K562 (cell line): ENCODE measurements around the gene MBD4. TPM values are rescaled to one million over a fixed set of nuclear protein-coding genes. Genes with fewer than 3 reads are reported as not detected.

ENCODE experiments used
- ATAC-seq: fragments of 200-7000 bp; cut with Tn5 transposase; 3 replicates; pipeline ENCODE4 v1.9.1; 2020; ENCODE audit warnings: moderate library complexity
- BruUV-seq: library from RNA; stranded (reverse); fragments of 400-500 nt; replicated peaks from 2 replicates; lab custom pipeline; 2021; lab: Mats Ljungman, UMichigan
- CTCF ChIA-PET: fragments of 300-600 bp; formaldehyde crosslinking; extraction: SDS; loops from one replicate; lab custom pipeline; 2021; ENCODE audit warnings: low intra/inter-chr PET ratio; lab: Yijun Ruan, JAX
- POLR2A ChIA-PET: fragments of 300-600, 350-650 bp; sonication (Branson Sonifier 250); formaldehyde crosslinking; extraction: SDS; loops from one replicate; lab custom pipeline; 2021; ENCODE audit warnings: antibody characterized with exemption, inconsistent platforms; lab: Yijun Ruan, JAX
- DNase-seq, 4 experiments: peaks; one replicate each; pipeline versions ENCODE4 v3.0.0 to v3.0.0-alpha.2; 2011 to 2018; ENCODE audit warnings: low spot score in 3 of 4, mixed read lengths in 3 of 4; ENCODE audit errors: extremely low read depth in 1 of 4
- FAIRE-seq: peaks from 2 replicates; lab custom pipeline; 2011; peaks lifted over from hg19 to GRCh38; lab: Jason Lieb, UNC
- H2AFZ ChIP-seq: 2 replicates; pipeline ENCODE4 v1.6.0; 2011; ENCODE audit warnings: low read depth, low read length, control low read depth, inconsistent platforms
- H3K27ac ChIP-seq: fragments of 200-600 bp; 3 replicates; pipeline ENCODE4 v1.8.0; 2011; ENCODE audit warnings: low read depth, mild to moderate bottlenecking, control low read depth, inconsistent platforms, low read length, moderate library complexity, mixed read lengths; ENCODE audit errors: extremely low read depth
- H3K27me3 ChIP-seq, 2 experiments: fragments of 300-600 bp in 1 of 2; 2 replicates in 1 of 2; 3 replicates in 1 of 2; pipeline versions ENCODE4 v1.6.0 to v1.8.0; 2011; ENCODE audit warnings: inconsistent platforms in 2 of 2, low read length in 2 of 2, mild to moderate bottlenecking in 1 of 2, mixed read lengths in 1 of 2, moderate library complexity in 1 of 2; ENCODE audit not compliant: control insufficient read depth in 2 of 2, insufficient read depth in 2 of 2
- H3K36me3 ChIP-seq: fragments of 300-600 bp; 3 replicates; pipeline ENCODE4 v1.8.0; 2011; ENCODE audit warnings: mild to moderate bottlenecking, low read length, inconsistent platforms; ENCODE audit not compliant: control insufficient read depth, insufficient read depth
- H3K4me1 ChIP-seq, 2 experiments: fragments of 200-600 bp in 1 of 2; replicated peaks in 1 of 2; 2 replicates in 1 of 2; 3 replicates in 1 of 2; pipeline versions ENCODE4 v1.5.1 to v1.8.0; 2011; ENCODE audit warnings: inconsistent platforms in 2 of 2, low read length in 2 of 2, mild to moderate bottlenecking in 1 of 2, mixed read lengths in 1 of 2, moderate library complexity in 1 of 2; ENCODE audit not compliant: control insufficient read depth in 2 of 2, insufficient read depth in 2 of 2
- H3K4me2 ChIP-seq: 2 replicates; pipeline ENCODE4 v1.6.1; 2011; ENCODE audit warnings: low read length, control low read depth, inconsistent platforms, mixed read lengths; ENCODE audit not compliant: insufficient read depth
- H3K4me3 ChIP-seq: fragments of 200-600 bp; sonication (generic), shearing (Covaris generic); 2 replicates; pipeline ENCODE4 v1.5.1; 2016; ENCODE audit warnings: control low read depth, inconsistent platforms
- H3K79me2 ChIP-seq: fragments of 200-600 bp; 3 replicates; pipeline ENCODE4 v1.8.0; 2011; ENCODE audit warnings: low read length, inconsistent platforms; ENCODE audit not compliant: control insufficient read depth, insufficient read depth
- H3K9ac ChIP-seq, 2 experiments: 2 replicates each; pipeline versions ENCODE4 v1.6.0 to v1.6.1; 2011; ENCODE audit warnings: low read depth in 2 of 2, low read length in 2 of 2, control low read depth in 1 of 2, inconsistent platforms in 1 of 2, mild to moderate bottlenecking in 1 of 2, mixed read lengths in 1 of 2; ENCODE audit not compliant: insufficient read depth in 1 of 2
- H3K9me1 ChIP-seq: one replicate; pipeline ENCODE4 v1.6.0; 2011; ENCODE audit warnings: inconsistent platforms, mild to moderate bottlenecking, low read length, moderate library complexity; ENCODE audit not compliant: control insufficient read depth, insufficient read depth
- H3K9me3 ChIP-seq: replicated peaks from 2 replicates; pipeline ENCODE4 v1.5.1; 2011; ENCODE audit warnings: low read depth, low read length, inconsistent platforms; ENCODE audit not compliant: control insufficient read depth, insufficient read depth
- H4K20me1 ChIP-seq: replicated peaks from 2 replicates; pipeline ENCODE4 v1.6.1; 2011; ENCODE audit warnings: low read length, inconsistent platforms, mixed read lengths; ENCODE audit not compliant: control insufficient read depth, insufficient read depth
- CHCHD3 ChIP-seq: fragments of 250-450 bp; sonication (Bioruptor Pico); IDR thresholded peaks from 2 replicates; pipeline ENCODE4 v2.1.2; 2022; ENCODE audit warnings: mild to moderate bottlenecking
- GATA2 ChIP-seq: sonication (generic); formaldehyde crosslinking; IDR thresholded peaks from 2 replicates; pipeline ENCODE4 v1.4.0; 2020; ENCODE audit warnings: mild to moderate bottlenecking, missing genetic modification reagents
- HDAC6 ChIP-seq: IDR thresholded peaks from 2 replicates; pipeline ENCODE4 v1.6.1; 2012; ENCODE audit warnings: low read depth, mild to moderate bottlenecking, control low read depth, inconsistent platforms, low read length, moderate library complexity
- JUNB ChIP-seq: fragments of 450-650 bp; formaldehyde crosslinking; conservative IDR thresholded peaks from 2 replicates; pipeline ENCODE4 v1.4.0; 2020; ENCODE audit warnings: mild to moderate bottlenecking
- KLF6 ChIP-seq: fragments of 250-450 bp; sonication (Bioruptor Pico); IDR thresholded peaks from 2 replicates; pipeline ENCODE4 v1.4.0; 2020; ENCODE audit warnings: mild to moderate bottlenecking, moderate library complexity, borderline replicate concordance
- LARP7 ChIP-seq: fragments of 450-650 bp; IDR thresholded peaks from 2 replicates; pipeline ENCODE4 v1.6.1; 2016
- MTA2 ChIP-seq: fragments of 450-650 bp; IDR thresholded peaks from 2 replicates; pipeline ENCODE4 v1.6.1; 2016; ENCODE audit warnings: low read depth
- MXI1 ChIP-seq: IDR thresholded peaks from 2 replicates; pipeline ENCODE4 v1.6.1; 2011; ENCODE audit warnings: low read depth, mild to moderate bottlenecking, improper control_type of control experiment, low read length
- MYNN ChIP-seq, 2 experiments: sonication (generic); formaldehyde crosslinking in 1 of 2; IDR thresholded peaks; 2 replicates each; pipeline versions ENCODE4 v1.5.0 to v1.6.1; 2016 to 2020; ENCODE audit warnings: antibody characterized with exemption in 1 of 2, missing genetic modification reagents in 1 of 2
- SIN3A ChIP-seq, 2 experiments: fragments of 150-350 bp in 1 of 2; IDR thresholded peaks; 2 replicates each; pipeline ENCODE4 v1.6.1; 2011 to 2016; ENCODE audit warnings: borderline replicate concordance in 2 of 2, low read depth in 2 of 2, low read length in 2 of 2, mild to moderate bottlenecking in 2 of 2, moderate library complexity in 2 of 2; ENCODE audit not compliant: control insufficient read depth in 1 of 2
- TCF7L2 ChIP-seq: fragments of 150-350 bp; IDR thresholded peaks from 2 replicates; pipeline ENCODE4 v1.6.1; 2016; ENCODE audit warnings: low read depth, mild to moderate bottlenecking, low read length, moderate library complexity
- ZFPM2 ChIP-seq: fragments of 250-450 bp; sonication (Bioruptor Pico); IDR thresholded peaks from 2 replicates; pipeline ENCODE4 v1.5.1; 2022; ENCODE audit warnings: mild to moderate bottlenecking
- ZNF174 ChIP-seq: fragments of 250-450 bp; sonication (Bioruptor Pico); IDR thresholded peaks from 2 replicates; pipeline ENCODE4 v1.4.0; 2020; ENCODE audit warnings: mild to moderate bottlenecking
- ZNF707 ChIP-seq: fragments of 250-450 bp; sonication (Bioruptor Pico); conservative IDR thresholded peaks from 2 replicates; pipeline ENCODE4 v1.8.0; 2022; ENCODE audit warnings: inconsistent platforms, mild to moderate bottlenecking, moderate library complexity
- WGBS: fragments of 100-300 bp; shearing (Covaris generic); methylation state at CpG from one replicate; pipeline ENCODE4 v1.1.6; 2016; ENCODE audit warnings: low coverage, mixed read lengths; ENCODE audit not compliant: insufficient coverage; ENCODE audit errors: missing lambda C conversion rate; 5-methylcytosine and 5-hydroxymethylcytosine counted together
- in situ Hi-C: fragments of 300-500 bp; cut with MboI; formaldehyde crosslinking; loops from 4 replicates; pipeline ENCODE4 v1.15.0; 2018; ENCODE audit warnings: inconsistent platforms, mixed read lengths
- intact Hi-C: fragments of 100-400 bp; cut with micrococcal nuclease; formaldehyde crosslinking; loops from 2 replicates; pipeline ENCODE4 v1.14.2; 2022
- polyA plus RNA-seq, 8 experiments: library from polyadenylated mRNA; depleted of rRNA in 4 of 8; stranded (reverse) in 5 of 8; unstranded in 3 of 8; fragments of >200 nt; fragmentation: Nextera tagmentation in 2 of 8; fragmentation: Illumina TruSeq in 1 of 8; extraction: Ambion mirVana in 2 of 8; extraction: Trizol in 1 of 8; gene quantifications; 2 replicates each; pipeline versions ENCODE4 v1.2.1 to v1.2.3, GENCODE V29; 2011 to 2014; ENCODE audit warnings: inconsistent platforms in 1 of 8, missing spikeins in 1 of 8
- total RNA-seq, 7 experiments: library from RNA; depleted of rRNA in 6 of 7; stranded (reverse); fragments of >200 nt in 6 of 7; fragmentation: Illumina TruSeq in 2 of 7; extraction: Trizol in 2 of 7; gene quantifications; 2 replicates each; pipeline versions ENCODE4 v1.2.1 to v1.2.3, GENCODE V29; 2011 to 2021; ENCODE audit warnings: low replicate concordance in 1 of 7

MBD4 gene
- total and polyA plus RNA-seq, 9 of the 15 experiments (the other 6 are each of a cell fraction or from before 2014, with no cell fraction given): 13.3 to 63.9 (median 39.0) TPM

GRCh38 chr3:129419476-129419875 is 20.3 kb downstream of the MBD4 start:
- no peak overlapping the region for H3K9ac ChIP-seq
- WGBS: 51% methylated on average over 2 of the region's 4 CpGs
- no peaks in the 10 kb centered on the region for H3K79me2 ChIP-seq
- FAIRE-seq (no peak), ATAC-seq (no peak), DNase-seq (no peak)
- no peaks in the 10 kb centered on the region for H3K27me3 ChIP-seq
- CTCF ChIA-PET: no interaction called here
- TF ChIP-seq MYNN (IDR thresholded peaks at IDR 0.05): no peak
- no peak for TF ChIP-seq MYNN (CRISPR knock-in tag; IDR thresholded peaks at IDR 0.05)
- TF ChIP-seq ZFPM2 (CRISPR knock-in tag): no peak
- TF ChIP-seq MTA2: no peak
- no peak for TF ChIP-seq MXI1
- no peak for TF ChIP-seq ZNF174
- TF ChIP-seq CHCHD3 (CRISPR knock-in tag): no peak
- TF ChIP-seq GATA2 (CRISPR knock-in tag): no peak
- no peak for TF ChIP-seq TCF7L2
- TF ChIP-seq LARP7: no peak
- TF ChIP-seq HDAC6: no peak
- no peak for TF ChIP-seq SIN3A (IDR thresholded peaks at IDR 0.05; ENCODE audit: borderline replicate concordance in 2 of 2, control insufficient read depth in 1 of 2, low read depth in 2 of 2, low read length in 2 of 2)
- no peak for TF ChIP-seq KLF6 (CRISPR knock-in tag)
- TF ChIP-seq JUNB: no peak
- no peak for TF ChIP-seq ZNF707
- intact Hi-C loops: loop anchor here (10.0 kb wide), 1 partner anchor 95 kb away; no protein-coding TSS in a partner anchor
- no peak overlapping the region for H3K4me3 ChIP-seq
- no TSS peak for BruUV-seq
- H3K4me1 ChIP-seq: peaks cover 20 to 31% of the 10 kb centered on the region in 2 experiments; a peak in 4 of 5 replicates
- H2AFZ ChIP-seq: no peak overlapping the region
- H3K9me3 ChIP-seq: no peaks in the 10 kb centered on the region
- POLR2A ChIA-PET: interaction anchor here (2.0 kb wide), 1 partner anchor 9 kb away, joined by 5 read pairs; the partner anchor contains the start of gene EFCAB12
- H3K4me2 ChIP-seq: no peak overlapping the region
- no peaks in the 10 kb centered on the region for H4K20me1 ChIP-seq
- H3K36me3 ChIP-seq: no peaks in the 10 kb centered on the region
- H3K9me1 ChIP-seq: no peaks in the 10 kb centered on the region
- H3K27ac ChIP-seq: no peak overlapping the region
- in situ Hi-C loops: no loop called here
